ENCODE data around the gene LCE7A.
A peak's percentile ranks its signal among the peaks of the same experiment; 100 is the strongest.

The LCE7A gene

GRCh38 chr1:152859696-152860095 lies at the start of gene LCE7A:
LCE7A (plus strand) TSS chr1:152859996; CDS start chr1:152860698, 702 bp downstream.
- DNase-seq (ENCODE audit: low spot score in 2 of 2) (no peak), ATAC-seq (no peak)
- H3K4me3 Mint-ChIP-seq, result no peak within 1 kb of the TSS
- no peak within 1 kb of the TSS for H3K27ac Mint-ChIP-seq
- no peaks in the 10 kb centered on the region for H3K36me3 Mint-ChIP-seq
- H3K4me1 Mint-ChIP-seq, result no peaks in the 10 kb centered on the region
- no peaks in the 10 kb centered on the region for H3K9me3 Mint-ChIP-seq

- no peak overlapping the region for H3K27ac Mint-ChIP-seq
- H3K36me3 Mint-ChIP-seq, result no peaks in the 10 kb centered on the region
- peak; percentile 16 for ATAC-seq
- H3K9me3 Mint-ChIP-seq, result peaks cover 3% of the 10 kb centered on the region
- no peaks in the 10 kb centered on the region for H3K4me1 Mint-ChIP-seq
- DNase-seq (ENCODE audit: low spot score in 2 of 2), result no peak
- H3K4me3 Mint-ChIP-seq, result no peak overlapping the region
Measured at GRCh38 chr1:152811050-152811449, 48.7 kb upstream of the LCE7A start.

- Mint-ChIP-seq H3K36me3 (no peaks in the 10 kb centered on the region), H3K4me3 (no peak within 1 kb of the TSS), H3K4me1 (no peaks in the 10 kb centered on the region), H3K9me3 (peaks cover 3% of the 10 kb centered on the region), H3K27ac (no peak within 1 kb of the TSS)
- DNase-seq (ENCODE audit: low spot score in 2 of 2) (no peak), ATAC-seq (no peak)
Measured at GRCh38 chr1:152811671-152812070, 48.1 kb upstream of the LCE7A start, which contains the start of gene LCE1B. LCE1B (plus strand) TSS chr1:152811971; CDS start chr1:152812447, 476 bp downstream.

- no peak overlapping the region for H3K4me3 Mint-ChIP-seq
- no peaks in the 10 kb centered on the region for H3K4me1 Mint-ChIP-seq
- H3K36me3 Mint-ChIP-seq, result no peaks in the 10 kb centered on the region
- no peak overlapping the region for H3K27ac Mint-ChIP-seq
- ATAC-seq (no peak), DNase-seq (ENCODE audit: low spot score in 2 of 2) (no peak)
- H3K9me3 Mint-ChIP-seq, result no peaks in the 10 kb centered on the region
Measured at GRCh38 chr1:152817309-152817708, 42.5 kb upstream of the LCE7A start.

- no peaks in the 10 kb centered on the region for H3K9me3 Mint-ChIP-seq
- ATAC-seq, result no peak
Measured at GRCh38 chr1:152823294-152823693, 36.5 kb upstream of the LCE7A start.

GRCh38 chr1:152824964-152825363 lies 34.8 kb upstream of the LCE7A start:
- ATAC-seq (no peak), DNase-seq (ENCODE audit: low spot score in 2 of 2) (no peak)
- Mint-ChIP-seq H3K4me1 (no peaks in the 10 kb centered on the region), H3K4me3 (no peak overlapping the region), H3K36me3 (no peaks in the 10 kb centered on the region), H3K9me3 (no peaks in the 10 kb centered on the region), H3K27ac (no peak overlapping the region)

More at GRCh38 chr1:152823294-152823693, 36.5 kb upstream of the LCE7A start:
- Mint-ChIP-seq H3K27ac (no peak overlapping the region), H3K4me3 (no peak overlapping the region), H3K36me3 (no peaks in the 10 kb centered on the region), H3K4me1 (no peaks in the 10 kb centered on the region)
- no peak for DNase-seq (ENCODE audit: low spot score in 2 of 2)

- Mint-ChIP-seq H3K9me3 (no peaks in the 10 kb centered on the region), H3K4me3 (no peak within 1 kb of the TSS), H3K27ac (no peak within 1 kb of the TSS), H3K4me1 (no peaks in the 10 kb centered on the region), H3K36me3 (no peaks in the 10 kb centered on the region)
- ATAC-seq (no peak), DNase-seq (ENCODE audit: low spot score in 2 of 2) (no peak)
Measured at GRCh38 chr1:152827173-152827572, 32.6 kb upstream of the LCE7A start, which contains the start of gene LCE1A. LCE1A (plus strand) TSS chr1:152827473; CDS start chr1:152827473, 0 bp downstream.

GRCh38 chr1:152836870-152837269 lies 22.9 kb upstream of the LCE7A start:
- Mint-ChIP-seq H3K4me1 (no peaks in the 10 kb centered on the region), H3K4me3 (no peak overlapping the region), H3K36me3 (no peaks in the 10 kb centered on the region), H3K9me3 (no peaks in the 10 kb centered on the region), H3K27ac (no peak overlapping the region)
- DNase-seq (ENCODE audit: low spot score in 2 of 2) (no peak), ATAC-seq (no peak)

- H3K27ac Mint-ChIP-seq, result no peak within 1 kb of the TSS
- ATAC-seq, result no peak
- DNase-seq (ENCODE audit: low spot score in 2 of 2), result no peak
- no peaks in the 10 kb centered on the region for H3K36me3 Mint-ChIP-seq
- no peaks in the 10 kb centered on the region for H3K4me1 Mint-ChIP-seq
- H3K9me3 Mint-ChIP-seq, result no peaks in the 10 kb centered on the region
- H3K4me3 Mint-ChIP-seq, result no peak within 1 kb of the TSS
Measured at GRCh38 chr1:152842556-152842955, 17.2 kb upstream of the LCE7A start, which contains the start of gene LCE6A. LCE6A (plus strand) TSS chr1:152842856; CDS start chr1:152843521, 665 bp downstream.

- Mint-ChIP-seq H3K9me3 (no peaks in the 10 kb centered on the region), H3K36me3 (no peaks in the 10 kb centered on the region), H3K4me1 (no peaks in the 10 kb centered on the region), H3K4me3 (no peak overlapping the region), H3K27ac (no peak overlapping the region)
- no peak for ATAC-seq
- no peak for DNase-seq (ENCODE audit: low spot score in 2 of 2)
Measured at GRCh38 chr1:152855661-152856060, 4.1 kb upstream of the LCE7A start.

GRCh38 chr1:152858062-152858461 lies 1.7 kb upstream of the LCE7A start:
- Mint-ChIP-seq H3K4me3 (no peak overlapping the region), H3K9me3 (no peaks in the 10 kb centered on the region), H3K27ac (no peak overlapping the region), H3K36me3 (no peaks in the 10 kb centered on the region), H3K4me1 (no peaks in the 10 kb centered on the region)
- DNase-seq (ENCODE audit: low spot score in 2 of 2) (no peak), ATAC-seq (no peak)

GRCh38 chr1:152860129-152860528 lies 333 bp downstream of the LCE7A start:
- no peak overlapping the region for H3K27ac Mint-ChIP-seq
- no peaks in the 10 kb centered on the region for H3K4me1 Mint-ChIP-seq
- ATAC-seq, result no peak
- no peak for DNase-seq (ENCODE audit: low spot score in 2 of 2)
- H3K36me3 Mint-ChIP-seq, result no peaks in the 10 kb centered on the region
- no peaks in the 10 kb centered on the region for H3K9me3 Mint-ChIP-seq
- H3K4me3 Mint-ChIP-seq, result no peak overlapping the region

GRCh38 chr1:152861374-152861773 lies 1.6 kb downstream of the LCE7A start:
- H3K4me3 Mint-ChIP-seq, result no peak overlapping the region
- H3K4me1 Mint-ChIP-seq, result no peaks in the 10 kb centered on the region
- DNase-seq (ENCODE audit: low spot score in 2 of 2) (no peak), ATAC-seq (no peak)
- H3K9me3 Mint-ChIP-seq, result no peaks in the 10 kb centered on the region
- H3K36me3 Mint-ChIP-seq, result no peaks in the 10 kb centered on the region
- H3K27ac Mint-ChIP-seq, result no peak overlapping the region

GRCh38 chr1:152864443-152864842 lies 4.6 kb downstream of the LCE7A start:
- no peak for ATAC-seq
- Mint-ChIP-seq H3K27ac (no peak overlapping the region), H3K9me3 (no peaks in the 10 kb centered on the region), H3K4me1 (no peaks in the 10 kb centered on the region), H3K36me3 (no peaks in the 10 kb centered on the region), H3K4me3 (no peak overlapping the region)
- DNase-seq (ENCODE audit: low spot score in 2 of 2), result no peak

- ATAC-seq (no peak), DNase-seq (ENCODE audit: low spot score in 2 of 2) (no peak)
- Mint-ChIP-seq H3K4me3 (no peak overlapping the region), H3K9me3 (no peaks in the 10 kb centered on the region), H3K36me3 (no peaks in the 10 kb centered on the region), H3K4me1 (no peaks in the 10 kb centered on the region), H3K27ac (no peak overlapping the region)
Measured at GRCh38 chr1:152866321-152866720, 6.5 kb downstream of the LCE7A start.

GRCh38 chr1:152869808-152870419 lies 10.1 kb downstream of the LCE7A start:
- DNase-seq (ENCODE audit: low spot score in 2 of 2) (peak; percentile 45 to 76), ATAC-seq (peak; percentile 58)
- Mint-ChIP-seq H3K36me3 (no peaks in the 10 kb centered on the region), H3K27ac (no peak overlapping the region), H3K9me3 (no peaks in the 10 kb centered on the region), H3K4me1 (no peaks in the 10 kb centered on the region), H3K4me3 (no peak overlapping the region)

Measured in stimulated activated effector memory CD8-positive, alpha-beta T cell treated with anti-CD3 and anti-CD28 coated beads, Interleukin-12 subunit alpha, Interleukin-12 subunit beta, amount 100 ng/mL, for 72 hours (primary cell).